ENCODE data around the gene MICAL3.

DNA sequence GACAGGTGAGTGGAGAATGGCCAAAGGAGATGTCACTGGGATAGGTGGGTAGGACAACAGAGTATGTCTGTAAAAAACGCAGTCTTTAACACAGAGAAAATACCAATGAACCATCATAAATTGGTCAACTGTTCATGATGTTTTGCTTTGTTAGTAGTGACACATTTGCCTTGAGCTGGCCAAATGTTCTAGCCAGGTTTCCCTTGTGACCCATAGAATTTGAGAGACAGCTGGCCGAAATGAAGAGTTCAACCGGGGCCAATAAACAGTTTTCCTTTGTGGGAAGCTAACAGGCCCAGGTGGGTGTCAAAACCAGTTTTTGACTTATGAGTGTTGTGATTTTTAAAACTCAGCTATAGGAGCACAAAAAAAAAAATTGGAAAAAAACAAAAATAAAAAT, 133.5 kb downstream of the MICAL3 start:
- TF ChIP-seq, protein P1, sequence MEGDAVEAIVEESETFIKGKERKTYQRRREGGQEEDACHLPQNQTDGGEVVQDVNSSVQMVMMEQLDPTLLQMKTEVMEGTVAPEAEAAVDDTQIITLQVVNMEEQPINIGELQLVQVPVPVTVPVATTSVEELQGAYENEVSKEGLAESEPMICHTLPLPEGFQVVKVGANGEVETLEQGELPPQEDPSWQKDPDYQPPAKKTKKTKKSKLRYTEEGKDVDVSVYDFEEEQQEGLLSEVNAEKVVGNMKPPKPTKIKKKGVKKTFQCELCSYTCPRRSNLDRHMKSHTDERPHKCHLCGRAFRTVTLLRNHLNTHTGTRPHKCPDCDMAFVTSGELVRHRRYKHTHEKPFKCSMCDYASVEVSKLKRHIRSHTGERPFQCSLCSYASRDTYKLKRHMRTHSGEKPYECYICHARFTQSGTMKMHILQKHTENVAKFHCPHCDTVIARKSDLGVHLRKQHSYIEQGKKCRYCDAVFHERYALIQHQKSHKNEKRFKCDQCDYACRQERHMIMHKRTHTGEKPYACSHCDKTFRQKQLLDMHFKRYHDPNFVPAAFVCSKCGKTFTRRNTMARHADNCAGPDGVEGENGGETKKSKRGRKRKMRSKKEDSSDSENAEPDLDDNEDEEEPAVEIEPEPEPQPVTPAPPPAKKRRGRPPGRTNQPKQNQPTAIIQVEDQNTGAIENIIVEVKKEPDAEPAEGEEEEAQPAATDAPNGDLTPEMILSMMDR (IDR thresholded peaks at IDR 0.05; ENCODE audit: low read depth, low read length), result no peak
- no peak for TF ChIP-seq EZH2phosphoT487 (IDR thresholded peaks at IDR 0.05; ENCODE audit: low read depth)

Measured in OCI-LY3 (cell line).